ENCODE results near the gene POLR1C.

The POLR1C gene

DNA sequence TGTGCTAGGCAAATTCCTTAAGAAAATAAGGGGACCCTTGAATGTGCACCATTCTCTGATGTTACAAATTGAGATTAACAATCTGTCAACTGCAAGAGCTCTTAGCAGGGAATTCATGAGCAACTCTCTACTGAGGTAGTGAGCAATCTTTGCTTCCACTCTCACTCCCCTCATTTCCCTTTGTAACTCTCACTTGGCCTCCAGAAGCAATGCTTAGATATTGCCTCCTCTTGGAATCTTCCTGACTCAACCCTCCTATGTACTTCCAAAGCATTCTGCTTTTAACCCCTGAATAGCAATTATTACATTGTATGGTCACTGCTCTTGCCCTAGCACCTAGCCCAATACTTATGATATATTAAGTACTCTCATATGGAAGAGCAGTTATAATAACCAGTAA lies 42.4 kb downstream of the POLR1C start:
- TF ChIP-seq, protein P1, sequence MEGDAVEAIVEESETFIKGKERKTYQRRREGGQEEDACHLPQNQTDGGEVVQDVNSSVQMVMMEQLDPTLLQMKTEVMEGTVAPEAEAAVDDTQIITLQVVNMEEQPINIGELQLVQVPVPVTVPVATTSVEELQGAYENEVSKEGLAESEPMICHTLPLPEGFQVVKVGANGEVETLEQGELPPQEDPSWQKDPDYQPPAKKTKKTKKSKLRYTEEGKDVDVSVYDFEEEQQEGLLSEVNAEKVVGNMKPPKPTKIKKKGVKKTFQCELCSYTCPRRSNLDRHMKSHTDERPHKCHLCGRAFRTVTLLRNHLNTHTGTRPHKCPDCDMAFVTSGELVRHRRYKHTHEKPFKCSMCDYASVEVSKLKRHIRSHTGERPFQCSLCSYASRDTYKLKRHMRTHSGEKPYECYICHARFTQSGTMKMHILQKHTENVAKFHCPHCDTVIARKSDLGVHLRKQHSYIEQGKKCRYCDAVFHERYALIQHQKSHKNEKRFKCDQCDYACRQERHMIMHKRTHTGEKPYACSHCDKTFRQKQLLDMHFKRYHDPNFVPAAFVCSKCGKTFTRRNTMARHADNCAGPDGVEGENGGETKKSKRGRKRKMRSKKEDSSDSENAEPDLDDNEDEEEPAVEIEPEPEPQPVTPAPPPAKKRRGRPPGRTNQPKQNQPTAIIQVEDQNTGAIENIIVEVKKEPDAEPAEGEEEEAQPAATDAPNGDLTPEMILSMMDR (IDR thresholded peaks at IDR 0.05; ENCODE audit: insufficient read depth, low read length, missing control alignments) = no peak
- POLR2A ChIA-PET = no interaction called here
- H3K4me3 ChIP-seq (ENCODE audit: low read depth, low read length) = no peak overlapping the region
- no peak for DNase-seq (ENCODE audit: low read depth, low spot score)
- CTCF ChIA-PET = no interaction called here

DNA sequence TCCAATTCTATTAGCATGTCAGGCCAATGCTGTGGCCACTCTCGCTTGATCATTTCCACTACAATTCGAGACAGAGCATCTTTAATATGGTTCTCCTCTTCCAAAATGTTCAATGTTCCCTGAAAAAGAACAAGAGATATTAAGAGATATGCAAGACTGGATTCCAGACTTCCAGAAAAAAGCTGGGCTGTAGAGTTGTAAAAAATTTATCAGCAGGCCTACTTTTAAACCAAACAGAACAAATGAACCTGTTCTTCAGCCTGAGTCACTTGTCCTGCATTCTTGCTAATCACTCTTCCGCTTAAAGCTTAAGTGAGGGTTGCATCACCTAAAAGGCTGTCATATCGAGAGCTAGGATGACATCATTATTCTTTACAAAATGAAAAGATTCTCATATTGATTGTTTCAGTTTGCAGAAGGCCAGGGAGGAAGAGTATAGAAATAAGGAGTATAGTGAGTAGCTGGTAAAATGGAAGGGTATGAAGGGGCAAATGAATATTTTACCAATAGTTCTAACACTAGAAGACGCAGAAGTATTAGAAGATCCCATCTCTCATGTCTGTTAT lies 54.1 kb downstream of the POLR1C start:
- TF ChIP-seq, protein P1 (IDR thresholded peaks at IDR 0.05; ENCODE audit: insufficient read depth, low read length, missing control alignments) = no peak
- H3K4me3 ChIP-seq (ENCODE audit: low read depth, low read length) = no peak overlapping the region
- DNase-seq (ENCODE audit: low read depth, low spot score) = no peak
- CTCF ChIA-PET = interaction anchor here (2.1 kb wide), 1 partner anchor 37 kb away, joined by 6 read pairs; no protein-coding TSS in a partner anchor
- POLR2A ChIA-PET = no interaction called here
